ENCODE results near the gene ZFYVE27.

- TF ChIP-seq FOXM1 (IDR thresholded peaks at IDR 0.05; ENCODE audit: borderline replicate concordance, low read depth) (no peak), REST (IDR thresholded peaks at IDR 0.05; ENCODE audit: low read depth) (no peak), CEBPB (IDR thresholded peaks at IDR 0.05) (no peak), RAD21 (IDR thresholded peaks at IDR 0.05; ENCODE audit: low read depth) (no peak), EGR1 (IDR thresholded peaks at IDR 0.05) (no peak), TCF12 (IDR thresholded peaks at IDR 0.05; ENCODE audit: low read depth) (no peak), YY1 (IDR thresholded peaks at IDR 0.05; ENCODE audit: low read depth) (no peak), ZBTB7A (IDR thresholded peaks at IDR 0.05; ENCODE audit: low read depth) (no peak), MAX (IDR thresholded peaks at IDR 0.05) (no peak), EP300 (IDR thresholded peaks at IDR 0.05; ENCODE audit: borderline replicate concordance) (no peak), TAF1 (IDR thresholded peaks at IDR 0.05; ENCODE audit: low read depth) (no peak)
These were observed 3.7 kb downstream of the ZFYVE27 start for GRCh38 chr10:97740613-97741012.
